Keratinocyte (primary cell): Measurements from ENCODE around the gene TMUB1.

Source experiments
- EZH2 ChIP-seq: IDR thresholded peaks from one replicate; pipeline ENCODE4 v1.6.1; 2012; ENCODE audit warnings: inconsistent platforms, mild to moderate bottlenecking, low read length, moderate library complexity
- TF ChIP-seq, protein P1 (sequence below), 3 experiments: IDR thresholded peaks in 1 of 3; conservative IDR thresholded peaks in 1 of 3; optimal IDR thresholded peaks in 1 of 3; 2 replicates in 2 of 3; 3 replicates in 1 of 3; pipeline versions ENCODE3 to v1.5.1; 2011; ENCODE audit warnings: low read length in 3 of 3, mild to moderate bottlenecking in 3 of 3, moderate library complexity in 2 of 3, control low read depth in 1 of 3, inconsistent platforms in 1 of 3; ENCODE audit not compliant: insufficient read depth in 2 of 3; ENCODE audit errors: extremely low read depth in 1 of 3

DNA sequence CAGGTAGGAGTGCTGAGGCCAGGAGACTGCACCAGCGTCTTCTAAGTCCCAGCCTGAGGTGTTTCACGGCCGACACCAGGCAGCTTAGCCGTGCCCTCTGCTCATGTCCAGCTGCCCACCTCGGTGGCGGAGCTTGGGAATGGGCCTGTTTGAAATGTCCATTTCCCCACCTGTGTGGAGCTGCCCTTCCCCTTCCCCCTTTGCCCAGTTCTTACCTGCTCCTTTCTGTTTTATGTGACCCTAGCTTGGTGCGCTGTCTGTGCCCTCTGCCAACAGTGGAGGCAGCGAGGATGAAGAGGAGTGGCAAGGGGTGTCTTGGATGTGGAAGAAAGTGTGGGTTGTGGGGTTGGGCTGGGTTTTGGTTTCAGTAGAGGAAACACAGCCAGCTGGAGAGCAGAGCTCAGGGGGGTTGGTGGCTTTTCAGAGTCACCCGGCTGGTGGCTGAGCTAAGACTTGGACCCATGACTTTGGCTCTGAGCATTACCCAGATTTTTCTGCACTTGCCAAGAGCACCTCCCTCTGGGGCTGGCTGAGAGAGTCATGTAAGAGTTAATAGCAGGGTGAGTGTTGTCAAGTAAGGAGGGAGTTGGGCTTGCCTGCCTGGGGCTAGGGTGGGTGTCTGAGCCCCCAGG lies 46.8 kb upstream of the TMUB1 start:
- TF ChIP-seq, protein P1, sequence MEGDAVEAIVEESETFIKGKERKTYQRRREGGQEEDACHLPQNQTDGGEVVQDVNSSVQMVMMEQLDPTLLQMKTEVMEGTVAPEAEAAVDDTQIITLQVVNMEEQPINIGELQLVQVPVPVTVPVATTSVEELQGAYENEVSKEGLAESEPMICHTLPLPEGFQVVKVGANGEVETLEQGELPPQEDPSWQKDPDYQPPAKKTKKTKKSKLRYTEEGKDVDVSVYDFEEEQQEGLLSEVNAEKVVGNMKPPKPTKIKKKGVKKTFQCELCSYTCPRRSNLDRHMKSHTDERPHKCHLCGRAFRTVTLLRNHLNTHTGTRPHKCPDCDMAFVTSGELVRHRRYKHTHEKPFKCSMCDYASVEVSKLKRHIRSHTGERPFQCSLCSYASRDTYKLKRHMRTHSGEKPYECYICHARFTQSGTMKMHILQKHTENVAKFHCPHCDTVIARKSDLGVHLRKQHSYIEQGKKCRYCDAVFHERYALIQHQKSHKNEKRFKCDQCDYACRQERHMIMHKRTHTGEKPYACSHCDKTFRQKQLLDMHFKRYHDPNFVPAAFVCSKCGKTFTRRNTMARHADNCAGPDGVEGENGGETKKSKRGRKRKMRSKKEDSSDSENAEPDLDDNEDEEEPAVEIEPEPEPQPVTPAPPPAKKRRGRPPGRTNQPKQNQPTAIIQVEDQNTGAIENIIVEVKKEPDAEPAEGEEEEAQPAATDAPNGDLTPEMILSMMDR (optimal IDR thresholded peaks at IDR 0.05 in 1 of 3, IDR thresholded peaks at IDR 0.05 in 1 of 3, conservative IDR thresholded peaks at IDR 0.05 in 1 of 3; ENCODE audit: extremely low read depth in 1 of 3, insufficient read depth in 2 of 3, low read length in 3 of 3), result no peak
- no peak for TF ChIP-seq EZH2
